ENCODE results near the gene FAM111B. TPM values are rescaled to one million over a fixed set of nuclear protein-coding genes. Genes with fewer than 3 reads are reported as not detected.
A peak's percentile ranks its signal among the peaks of the same experiment; 100 is the strongest.
"Not testable (repeated sequence)": the region's sequence is repeated elsewhere in the genome, so short reads cannot be mapped to it uniquely, and the experiment has no call there.

Gene FAM111B
- polyA plus RNA-seq, 1 donor (not counting 4 experiments of a cell fraction or from before 2014, with no cell fraction given) = 5.3 TPM

DNA sequence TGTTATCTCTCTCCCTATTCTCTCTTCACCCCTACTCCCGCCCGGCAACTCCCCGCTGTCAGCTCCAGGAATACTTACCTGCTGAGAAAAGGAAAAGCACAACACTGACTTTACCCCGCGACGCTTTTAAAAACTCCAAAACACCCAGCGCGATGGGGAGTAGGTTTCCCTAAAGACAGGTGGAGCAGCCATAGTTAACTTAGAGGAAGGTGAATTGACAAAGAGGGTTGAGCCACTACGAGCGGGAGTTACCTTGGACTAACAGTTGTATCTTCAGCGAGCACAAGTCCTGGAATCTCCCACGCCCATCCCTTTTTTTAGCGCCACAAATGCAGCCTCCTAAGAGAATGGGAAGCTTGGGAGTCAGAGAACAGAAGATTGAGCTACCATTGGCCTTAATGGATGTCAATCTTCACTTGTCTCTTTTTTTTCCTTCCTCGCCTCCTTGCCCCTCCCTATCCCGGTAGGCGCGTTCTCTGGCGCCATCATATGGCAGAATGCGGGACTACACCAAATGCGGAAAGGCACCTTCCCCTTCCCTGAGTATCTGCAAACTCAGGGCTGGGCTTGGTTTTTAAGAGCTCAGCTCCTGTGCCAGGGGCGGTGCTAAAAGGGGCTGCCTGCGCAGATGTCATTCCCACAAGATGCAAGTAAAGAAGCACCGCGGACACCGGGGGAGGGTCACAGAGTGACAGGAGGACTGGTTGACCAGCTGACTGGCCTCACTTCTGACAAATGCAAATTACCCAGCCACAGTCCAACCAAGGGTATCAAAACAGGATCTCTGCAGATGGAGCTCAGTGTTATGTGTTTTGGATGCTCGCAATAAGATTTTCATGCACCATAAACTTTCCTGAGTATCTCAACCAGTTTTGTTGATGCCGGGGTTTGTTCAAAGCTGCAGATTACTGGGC, 48.7 kb upstream of the FAM111B start:
- DNase-seq (ENCODE audit: low read depth, low spot score) = peak; percentile 65
- not testable (repeated sequence) for H4K20me1 ChIP-seq (ENCODE audit: control insufficient read depth, extremely low read depth, insufficient read depth, low read length)
- H3K4me2 ChIP-seq (ENCODE audit: control insufficient read depth, extremely low read depth, insufficient read depth, low read depth, low read length) = peak overlapping the region; percentile 90

DNA sequence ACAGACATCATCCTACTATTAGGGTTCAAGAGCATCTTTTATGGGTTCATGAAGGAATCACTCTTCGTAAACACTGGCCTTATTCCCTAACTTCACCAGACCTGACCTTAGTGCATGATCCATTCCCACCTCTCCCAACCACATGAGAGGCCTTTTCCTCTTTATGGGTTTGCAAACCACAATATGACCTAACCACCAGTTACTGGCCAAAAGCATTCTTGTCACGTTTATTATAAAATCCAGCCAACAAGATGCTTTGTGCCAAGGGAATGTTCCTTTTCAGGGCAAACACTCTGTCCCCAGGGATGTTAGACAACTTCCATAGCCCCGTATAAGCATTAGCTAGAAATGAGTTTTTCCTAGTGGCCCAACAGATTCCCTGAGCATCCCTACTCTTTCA, 46.9 kb upstream of the FAM111B start:
- H3K4me2 ChIP-seq (ENCODE audit: control insufficient read depth, extremely low read depth, insufficient read depth, low read depth, low read length); H3K9me3 ChIP-seq (ENCODE audit: control insufficient read depth, low read depth, low read length); H3K27ac ChIP-seq (ENCODE audit: control insufficient read depth, insufficient read depth, low read length); H3K4me1 ChIP-seq (ENCODE audit: control insufficient read depth, extremely low read depth, insufficient read depth, low read length); H3K9me1 ChIP-seq (ENCODE audit: control insufficient read depth, extremely low read depth, insufficient read depth, low read length); H3K4me3 ChIP-seq (ENCODE audit: control insufficient read depth in 2 of 3, extremely low read depth in 1 of 3, insufficient read depth in 2 of 3, low read depth in 1 of 3, low read length in 3 of 3); DNase-seq (ENCODE audit: low read depth, low spot score); H3K9ac ChIP-seq (ENCODE audit: control insufficient read depth, extremely low read depth, insufficient read depth, low read length); FAIRE-seq; H4K20me1 ChIP-seq (ENCODE audit: control insufficient read depth, extremely low read depth, insufficient read depth, low read length); H2AFZ ChIP-seq (ENCODE audit: control insufficient read depth, low read length); H3K79me2 ChIP-seq (ENCODE audit: control insufficient read depth, insufficient read depth, low read length); dilution Hi-C loops (cut with MboI; ENCODE audit: extremely low pct_ligation_motif_present, low sequenced_read_pairs); H3K36me3 ChIP-seq (ENCODE audit: control insufficient read depth in 2 of 2, extremely low read depth in 1 of 2, insufficient read depth in 2 of 2, low read length in 2 of 2): not testable (repeated sequence)
- H3K27me3 ChIP-seq (ENCODE audit: control insufficient read depth, extremely low read depth, insufficient read depth, low read length) = peaks cover 17% of the 10 kb centered on the region

More for the DNA sequence above, 48.7 kb upstream of the FAM111B start:
- Histone ChIP-seq H3K27me3 (ENCODE audit: control insufficient read depth, extremely low read depth, insufficient read depth, low read length) (peaks cover 12% of the 10 kb centered on the region), H2AFZ (ENCODE audit: control insufficient read depth, low read length) (peak overlapping the region; percentile 87), H3K4me3 (ENCODE audit: control insufficient read depth in 2 of 3, extremely low read depth in 1 of 3, insufficient read depth in 2 of 3, low read depth in 1 of 3, low read length in 3 of 3) (peak overlapping the region; percentile 9 to 65 (median 60))
- TF ChIP-seq, protein P1, sequence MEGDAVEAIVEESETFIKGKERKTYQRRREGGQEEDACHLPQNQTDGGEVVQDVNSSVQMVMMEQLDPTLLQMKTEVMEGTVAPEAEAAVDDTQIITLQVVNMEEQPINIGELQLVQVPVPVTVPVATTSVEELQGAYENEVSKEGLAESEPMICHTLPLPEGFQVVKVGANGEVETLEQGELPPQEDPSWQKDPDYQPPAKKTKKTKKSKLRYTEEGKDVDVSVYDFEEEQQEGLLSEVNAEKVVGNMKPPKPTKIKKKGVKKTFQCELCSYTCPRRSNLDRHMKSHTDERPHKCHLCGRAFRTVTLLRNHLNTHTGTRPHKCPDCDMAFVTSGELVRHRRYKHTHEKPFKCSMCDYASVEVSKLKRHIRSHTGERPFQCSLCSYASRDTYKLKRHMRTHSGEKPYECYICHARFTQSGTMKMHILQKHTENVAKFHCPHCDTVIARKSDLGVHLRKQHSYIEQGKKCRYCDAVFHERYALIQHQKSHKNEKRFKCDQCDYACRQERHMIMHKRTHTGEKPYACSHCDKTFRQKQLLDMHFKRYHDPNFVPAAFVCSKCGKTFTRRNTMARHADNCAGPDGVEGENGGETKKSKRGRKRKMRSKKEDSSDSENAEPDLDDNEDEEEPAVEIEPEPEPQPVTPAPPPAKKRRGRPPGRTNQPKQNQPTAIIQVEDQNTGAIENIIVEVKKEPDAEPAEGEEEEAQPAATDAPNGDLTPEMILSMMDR (optimal IDR thresholded peaks at IDR 0.05 in 1 of 3, IDR thresholded peaks at IDR 0.05 in 1 of 3, conservative IDR thresholded peaks at IDR 0.05 in 1 of 3; ENCODE audit: extremely low read depth in 1 of 3, insufficient read depth in 2 of 3, low read length in 3 of 3) = peak; percentile 91 to 98 (median 95)
- H3K36me3 ChIP-seq (ENCODE audit: control insufficient read depth in 2 of 2, extremely low read depth in 1 of 2, insufficient read depth in 2 of 2, low read length in 2 of 2); H3K9me1 ChIP-seq (ENCODE audit: control insufficient read depth, extremely low read depth, insufficient read depth, low read length); H3K27ac ChIP-seq (ENCODE audit: control insufficient read depth, insufficient read depth, low read length); H3K4me1 ChIP-seq (ENCODE audit: control insufficient read depth, extremely low read depth, insufficient read depth, low read length); H3K9me3 ChIP-seq (ENCODE audit: control insufficient read depth, low read depth, low read length); H3K79me2 ChIP-seq (ENCODE audit: control insufficient read depth, insufficient read depth, low read length); H3K9ac ChIP-seq (ENCODE audit: control insufficient read depth, extremely low read depth, insufficient read depth, low read length); dilution Hi-C loops (cut with MboI; ENCODE audit: extremely low pct_ligation_motif_present, low sequenced_read_pairs): not testable (repeated sequence)
- peak; percentile 95 for FAIRE-seq
